Osteocyte (in vitro differentiated cells): ENCODE measurements around the gene SDHC. TPM values are rescaled to one million over a fixed set of nuclear protein-coding genes. Genes with fewer than 3 reads are reported as not detected.
"Not testable (repeated sequence)": the region's sequence is repeated elsewhere in the genome, so short reads cannot be mapped to it uniquely, and the experiment has no call there.

Experiments used
- DNase-seq: peaks from one replicate; pipeline ENCODE4 v3.0.0; 2021; ENCODE audit warnings: mixed read lengths; ENCODE audit not compliant: unreplicated experiment; ENCODE audit errors: extremely low spot score
- H3K27ac Mint-ChIP-seq: one replicate; pipeline ENCODE4 v1.8.0; 2021; ENCODE audit warnings: mild to moderate bottlenecking, mixed read lengths; ENCODE audit not compliant: unreplicated experiment
- H3K27me3 Mint-ChIP-seq: one replicate; pipeline ENCODE4 v1.8.0; 2021; ENCODE audit warnings: mixed read lengths; ENCODE audit not compliant: unreplicated experiment
- H3K36me3 Mint-ChIP-seq: one replicate; pipeline ENCODE4 v1.8.0; 2021; ENCODE audit warnings: mixed read lengths; ENCODE audit not compliant: unreplicated experiment
- H3K4me1 Mint-ChIP-seq: one replicate; pipeline ENCODE4 v1.8.0; 2021; ENCODE audit warnings: mixed read lengths; ENCODE audit not compliant: unreplicated experiment
- H3K4me3 Mint-ChIP-seq: one replicate; pipeline ENCODE4 v1.8.0; 2021; ENCODE audit warnings: mild to moderate bottlenecking, moderate library complexity, mixed read lengths; ENCODE audit not compliant: unreplicated experiment
- H3K9me3 Mint-ChIP-seq: one replicate; pipeline ENCODE4 v1.8.0; 2021; ENCODE audit warnings: mixed read lengths; ENCODE audit not compliant: unreplicated experiment
- CTCF ChIP-seq: fragments of 200-600 bp; sonication (generic); IDR thresholded peaks from 2 replicates; pipeline ENCODE4 v1.5.0; 2021; ENCODE audit warnings: antibody characterized with exemption, mild to moderate bottlenecking, moderate library complexity
- total RNA-seq: library from RNA; stranded (reverse); gene quantifications from 2 replicates; pipeline ENCODE4 v1.2.1, GENCODE V29; 2021

SDHC gene
- total RNA-seq, 1 donor from 2014 or later, result 148 TPM

DNA sequence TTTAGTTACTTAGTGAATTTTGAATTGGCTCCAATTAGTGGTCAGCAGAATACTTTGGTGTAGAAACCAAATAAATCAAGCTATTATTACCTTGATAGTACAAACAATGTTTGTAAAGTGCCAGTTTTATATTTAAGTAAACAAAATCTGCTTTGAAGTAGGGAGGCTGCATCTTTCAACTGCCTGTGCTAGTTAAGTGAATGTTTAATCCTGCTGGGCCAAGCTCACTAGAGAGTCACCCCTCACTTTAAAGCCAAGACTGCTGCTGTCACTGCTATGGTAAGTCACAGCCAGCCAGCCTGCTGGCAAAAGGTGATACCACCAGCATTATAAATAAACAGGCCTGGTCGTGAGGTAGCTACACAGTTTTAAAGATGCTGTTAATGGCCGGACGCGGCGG lies 63.8 kb downstream of the SDHC start:
- Mint-ChIP-seq H3K27me3 (no peaks in the 10 kb centered on the region), H3K4me3 (no peak overlapping the region), H3K27ac (no peak overlapping the region), H3K4me1 (peaks cover 4% of the 10 kb centered on the region), H3K9me3 (no peaks in the 10 kb centered on the region), H3K36me3 (no peaks in the 10 kb centered on the region)
- no peak for TF ChIP-seq CTCF
- no peak for DNase-seq

GRCh38 chr1:161379071-161379470 lies 64.9 kb downstream of the SDHC start:
- Mint-ChIP-seq H3K36me3 (no peaks in the 10 kb centered on the region), H3K4me1 (peaks cover 4% of the 10 kb centered on the region), H3K27me3 (no peaks in the 10 kb centered on the region), H3K9me3 (no peaks in the 10 kb centered on the region), H3K27ac (no peak overlapping the region), H3K4me3 (peak overlapping the region; percentile 65)
- no peak for TF ChIP-seq CTCF
- DNase-seq, result no peak

- Mint-ChIP-seq H3K9me3 (no peaks in the 10 kb centered on the region), H3K27me3 (no peaks in the 10 kb centered on the region), H3K36me3 (no peaks in the 10 kb centered on the region), H3K27ac (no peak overlapping the region), H3K4me1 (peaks cover 4% of the 10 kb centered on the region), H3K4me3 (no peak overlapping the region)
- no peak for DNase-seq
- no peak for TF ChIP-seq CTCF
These were observed 67.5 kb downstream of the SDHC start for GRCh38 chr1:161381707-161382106.

- H3K27me3 Mint-ChIP-seq, result no peaks in the 10 kb centered on the region
- no peak overlapping the region for H3K4me3 Mint-ChIP-seq
- TF ChIP-seq CTCF, result peak; percentile 72
- no peaks in the 10 kb centered on the region for H3K36me3 Mint-ChIP-seq
- no peak overlapping the region for H3K27ac Mint-ChIP-seq
- no peaks in the 10 kb centered on the region for H3K9me3 Mint-ChIP-seq
- H3K4me1 Mint-ChIP-seq, result peaks cover 4% of the 10 kb centered on the region
- DNase-seq, result no peak
These were observed 68.2 kb downstream of the SDHC start for GRCh38 chr1:161382214-161383019.

GRCh38 chr1:161388639-161389038 lies 74.5 kb downstream of the SDHC start:
- no peak for TF ChIP-seq CTCF
- H3K27ac Mint-ChIP-seq, result no peak overlapping the region
- peaks cover 9% of the 10 kb centered on the region for H3K4me1 Mint-ChIP-seq
- H3K36me3 Mint-ChIP-seq, result no peaks in the 10 kb centered on the region
- no peak for DNase-seq
- H3K4me3 Mint-ChIP-seq, result peak overlapping the region; percentile 91
- H3K9me3 Mint-ChIP-seq, result no peaks in the 10 kb centered on the region
- no peaks in the 10 kb centered on the region for H3K27me3 Mint-ChIP-seq

- not testable (repeated sequence) for H3K36me3 Mint-ChIP-seq, DNase-seq, H3K27me3 Mint-ChIP-seq, H3K4me1 Mint-ChIP-seq, H3K9me3 Mint-ChIP-seq
- H3K4me3 Mint-ChIP-seq, result peak overlapping the region; percentile 91
- H3K27ac Mint-ChIP-seq, result peak overlapping the region; percentile 97
These were observed 75.0 kb downstream of the SDHC start for GRCh38 chr1:161389158-161389557.
